ENCODE measurements around the gene RAD51AP1.

DNA sequence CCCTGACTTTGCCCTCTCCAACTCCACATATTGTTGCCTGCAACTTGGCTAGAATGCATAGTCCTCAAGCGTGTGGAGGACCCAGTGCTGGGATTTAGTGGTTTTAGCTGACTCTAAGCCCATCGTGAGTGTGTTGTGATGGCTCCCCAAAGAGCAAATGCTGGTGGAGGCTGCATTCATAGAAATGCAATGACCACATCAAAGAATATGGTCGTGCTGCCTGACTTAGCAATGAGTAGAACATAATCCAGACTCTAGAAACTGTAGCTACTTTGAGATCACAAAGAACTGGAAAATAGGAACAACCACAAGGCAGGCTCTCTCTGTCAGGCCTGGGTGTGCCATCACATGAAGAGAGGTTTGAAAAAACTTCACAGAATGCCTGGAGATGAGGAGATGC, 24.6 kb downstream of the RAD51AP1 start:
- TF ChIP-seq, protein P1, sequence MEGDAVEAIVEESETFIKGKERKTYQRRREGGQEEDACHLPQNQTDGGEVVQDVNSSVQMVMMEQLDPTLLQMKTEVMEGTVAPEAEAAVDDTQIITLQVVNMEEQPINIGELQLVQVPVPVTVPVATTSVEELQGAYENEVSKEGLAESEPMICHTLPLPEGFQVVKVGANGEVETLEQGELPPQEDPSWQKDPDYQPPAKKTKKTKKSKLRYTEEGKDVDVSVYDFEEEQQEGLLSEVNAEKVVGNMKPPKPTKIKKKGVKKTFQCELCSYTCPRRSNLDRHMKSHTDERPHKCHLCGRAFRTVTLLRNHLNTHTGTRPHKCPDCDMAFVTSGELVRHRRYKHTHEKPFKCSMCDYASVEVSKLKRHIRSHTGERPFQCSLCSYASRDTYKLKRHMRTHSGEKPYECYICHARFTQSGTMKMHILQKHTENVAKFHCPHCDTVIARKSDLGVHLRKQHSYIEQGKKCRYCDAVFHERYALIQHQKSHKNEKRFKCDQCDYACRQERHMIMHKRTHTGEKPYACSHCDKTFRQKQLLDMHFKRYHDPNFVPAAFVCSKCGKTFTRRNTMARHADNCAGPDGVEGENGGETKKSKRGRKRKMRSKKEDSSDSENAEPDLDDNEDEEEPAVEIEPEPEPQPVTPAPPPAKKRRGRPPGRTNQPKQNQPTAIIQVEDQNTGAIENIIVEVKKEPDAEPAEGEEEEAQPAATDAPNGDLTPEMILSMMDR (IDR thresholded peaks at IDR 0.05): no peak
- no peak for TF ChIP-seq POLR2A (IDR thresholded peaks at IDR 0.05)

Measured in body of pancreas (tissue), 4 donors.